Activated CD4-positive, alpha-beta T cell treated with anti-CD3 and anti-CD28 coated beads for 24 hours (primary cell): ENCODE results near the gene EEFSEC.
A peak's percentile ranks its signal among the peaks of the same experiment; 100 is the strongest.

Experiments
- DNase-seq, 2 donors: peaks; one replicate each; pipeline ENCODE4 v3.0.0-alpha.2; 2020; ENCODE audit warnings: low read depth in 2 of 2

The EEFSEC gene

GRCh38 chr3:128217702-128218547 lies 64.6 kb downstream of the EEFSEC start:
- no peak for DNase-seq

GRCh38 chr3:128218548-128219257 lies 65.4 kb downstream of the EEFSEC start:
- DNase-seq = no peak

- no peak for DNase-seq
These were observed 68.0 kb downstream of the EEFSEC start for GRCh38 chr3:128221328-128221727.

- DNase-seq = no peak
These were observed 69.6 kb downstream of the EEFSEC start for GRCh38 chr3:128222796-128223385.

- DNase-seq = no peak
These were observed 73.0 kb downstream of the EEFSEC start for GRCh38 chr3:128226186-128226725.

- DNase-seq = peak in 1 of 2 donors; percentile 11
These were observed 73.6 kb downstream of the EEFSEC start for GRCh38 chr3:128226795-128227395.

- DNase-seq = no peak
These were observed 74.2 kb downstream of the EEFSEC start for GRCh38 chr3:128227507-128227906.

GRCh38 chr3:128228366-128228910 lies 75.2 kb downstream of the EEFSEC start:
- DNase-seq = no peak

- no peak for DNase-seq
These were observed 76.0 kb downstream of the EEFSEC start for GRCh38 chr3:128229106-128229857.

GRCh38 chr3:128231606-128232005 lies 78.3 kb downstream of the EEFSEC start:
- no peak for DNase-seq

GRCh38 chr3:128232376-128233178 lies 79.3 kb downstream of the EEFSEC start:
- DNase-seq = no peak

GRCh38 chr3:128235207-128235926 lies 82.1 kb downstream of the EEFSEC start:
- DNase-seq = no peak

- DNase-seq = no peak
These were observed 83.4 kb downstream of the EEFSEC start for GRCh38 chr3:128236657-128237056.

- no peak for DNase-seq
These were observed 84.3 kb downstream of the EEFSEC start for GRCh38 chr3:128237348-128238183.

GRCh38 chr3:128238184-128238489 lies 84.9 kb downstream of the EEFSEC start:
- no peak for DNase-seq

GRCh38 chr3:128239304-128239703 lies 86.0 kb downstream of the EEFSEC start:
- no peak for DNase-seq

- no peak for DNase-seq
These were observed 87.0 kb downstream of the EEFSEC start for GRCh38 chr3:128240232-128240631.

- DNase-seq = no peak
These were observed 88.5 kb downstream of the EEFSEC start for GRCh38 chr3:128241741-128242140.
